Endometrium (tissue), 2 donors: Measurements from ENCODE around the gene MCM7.
"Not testable (repeated sequence)": the region's sequence is repeated elsewhere in the genome, so short reads cannot be mapped to it uniquely, and the experiment has no call there.

ENCODE experiments used
- FAIRE-seq: peaks from 2 replicates; lab custom pipeline; 2012; peaks lifted over from hg19 to GRCh38; lab: Jason Lieb, UNC
- donor health status: control.
- donor health status: control.

MCM7 gene

GRCh38 chr7:100101016-100101862 is at the start of gene MCM7, which contains the start of gene AP4M1:
TSS of gene MCM7 (minus strand) at chr7:100101397. CDS start at chr7:100101294, 103 bp downstream.
TSS of gene AP4M1 (plus strand) at chr7:100101643. CDS start at chr7:100101715, 72 bp downstream.
- peak; percentile 89 for FAIRE-seq

GRCh38 chr7:100148559-100149328 is 47.5 kb upstream of the MCM7 start, which contains the start of gene LAMTOR4:
TSS of gene LAMTOR4 (plus strand) at chr7:100148918. CDS start at chr7:100148973, 55 bp downstream.
- peak; percentile 97 for FAIRE-seq

- FAIRE-seq = no peak
Measured at GRCh38 chr7:100148225-100148558, 47.0 kb upstream of the MCM7 start.

GRCh38 chr7:100147278-100147677 is 46.1 kb upstream of the MCM7 start:
- no peak for FAIRE-seq

- not testable (repeated sequence) for FAIRE-seq
Measured at GRCh38 chr7:100146350-100146749, 45.2 kb upstream of the MCM7 start.

- no peak for FAIRE-seq
Measured at GRCh38 chr7:100142461-100142860, 41.3 kb upstream of the MCM7 start.

- no peak for FAIRE-seq
Measured at GRCh38 chr7:100141555-100141949, 40.4 kb upstream of the MCM7 start.

GRCh38 chr7:100137851-100138760 is 36.9 kb upstream of the MCM7 start:
- no peak for FAIRE-seq

- no peak for FAIRE-seq
Measured at GRCh38 chr7:100132697-100133151, 31.5 kb upstream of the MCM7 start.

GRCh38 chr7:100132126-100132525 is 30.9 kb upstream of the MCM7 start:
- no peak for FAIRE-seq

GRCh38 chr7:100130608-100131453 is 29.6 kb upstream of the MCM7 start:
- no peak for FAIRE-seq

GRCh38 chr7:100130220-100130607 is 29.0 kb upstream of the MCM7 start:
- not testable (repeated sequence) for FAIRE-seq

GRCh38 chr7:100128637-100128963 is 27.4 kb upstream of the MCM7 start:
- FAIRE-seq = no peak

- FAIRE-seq = no peak
Measured at GRCh38 chr7:100127866-100128636, 26.9 kb upstream of the MCM7 start.

- no peak for FAIRE-seq
Measured at GRCh38 chr7:100126931-100127865, 26.0 kb upstream of the MCM7 start, which contains the start of gene MBLAC1. TSS of gene MBLAC1 (plus strand) at chr7:100126967. CDS start at chr7:100127396, 429 bp downstream.

GRCh38 chr7:100126239-100126930 is 25.2 kb upstream of the MCM7 start:
- FAIRE-seq = no peak

GRCh38 chr7:100124301-100125230 is 23.4 kb upstream of the MCM7 start:
- FAIRE-seq = no peak
